ENCODE results near the gene TNFAIP1.

The TNFAIP1 gene

DNA sequence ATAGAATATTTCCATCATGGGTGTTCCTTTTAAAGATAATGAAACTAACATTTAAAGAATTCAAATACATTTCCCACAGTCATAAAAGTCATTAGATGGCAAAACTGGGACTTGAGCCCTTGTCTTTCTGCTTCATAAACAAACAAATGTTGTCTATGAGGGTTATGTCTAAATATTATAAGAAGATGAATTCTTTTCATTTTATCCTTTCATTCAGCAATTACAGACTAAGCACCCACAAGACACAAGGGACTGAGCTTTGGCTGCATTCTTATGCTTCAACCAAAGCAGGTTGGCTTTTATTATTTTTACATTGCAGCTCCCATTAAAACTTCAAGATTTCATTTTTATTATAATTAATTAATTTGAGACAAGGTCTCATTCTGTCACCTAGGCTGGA lies 50.8 kb downstream of the TNFAIP1 start:
- no peak for DNase-seq (ENCODE audit: low spot score)
- TF ChIP-seq, protein P1, sequence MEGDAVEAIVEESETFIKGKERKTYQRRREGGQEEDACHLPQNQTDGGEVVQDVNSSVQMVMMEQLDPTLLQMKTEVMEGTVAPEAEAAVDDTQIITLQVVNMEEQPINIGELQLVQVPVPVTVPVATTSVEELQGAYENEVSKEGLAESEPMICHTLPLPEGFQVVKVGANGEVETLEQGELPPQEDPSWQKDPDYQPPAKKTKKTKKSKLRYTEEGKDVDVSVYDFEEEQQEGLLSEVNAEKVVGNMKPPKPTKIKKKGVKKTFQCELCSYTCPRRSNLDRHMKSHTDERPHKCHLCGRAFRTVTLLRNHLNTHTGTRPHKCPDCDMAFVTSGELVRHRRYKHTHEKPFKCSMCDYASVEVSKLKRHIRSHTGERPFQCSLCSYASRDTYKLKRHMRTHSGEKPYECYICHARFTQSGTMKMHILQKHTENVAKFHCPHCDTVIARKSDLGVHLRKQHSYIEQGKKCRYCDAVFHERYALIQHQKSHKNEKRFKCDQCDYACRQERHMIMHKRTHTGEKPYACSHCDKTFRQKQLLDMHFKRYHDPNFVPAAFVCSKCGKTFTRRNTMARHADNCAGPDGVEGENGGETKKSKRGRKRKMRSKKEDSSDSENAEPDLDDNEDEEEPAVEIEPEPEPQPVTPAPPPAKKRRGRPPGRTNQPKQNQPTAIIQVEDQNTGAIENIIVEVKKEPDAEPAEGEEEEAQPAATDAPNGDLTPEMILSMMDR (IDR thresholded peaks at IDR 0.05; ENCODE audit: borderline replicate concordance, control extremely low read depth, extremely low read depth, insufficient read depth, missing control alignments) = no peak
- in situ Hi-C loops (cut with MboI; ENCODE audit: low sequenced_read_pairs, unreplicated experiment) = no loop called here

GRCh38 chr17:28388106-28388505 lies 52.5 kb downstream of the TNFAIP1 start:
- DNase-seq (ENCODE audit: low spot score) = no peak
- TF ChIP-seq, protein P1 (IDR thresholded peaks at IDR 0.05; ENCODE audit: borderline replicate concordance, control extremely low read depth, extremely low read depth, insufficient read depth, missing control alignments) = no peak
- in situ Hi-C loops (cut with MboI; ENCODE audit: low sequenced_read_pairs, unreplicated experiment) = no loop called here

GRCh38 chr17:28390141-28390540 lies 54.6 kb downstream of the TNFAIP1 start:
- in situ Hi-C loops (cut with MboI; ENCODE audit: low sequenced_read_pairs, unreplicated experiment) = no loop called here
- TF ChIP-seq, protein P1 (IDR thresholded peaks at IDR 0.05; ENCODE audit: borderline replicate concordance, control extremely low read depth, extremely low read depth, insufficient read depth, missing control alignments) = no peak
- no peak for DNase-seq (ENCODE audit: low spot score)

GRCh38 chr17:28390563-28390962 lies 55.0 kb downstream of the TNFAIP1 start:
- DNase-seq (ENCODE audit: low spot score) = no peak
- in situ Hi-C loops (cut with MboI; ENCODE audit: low sequenced_read_pairs, unreplicated experiment) = no loop called here
- TF ChIP-seq, protein P1 (IDR thresholded peaks at IDR 0.05; ENCODE audit: borderline replicate concordance, control extremely low read depth, extremely low read depth, insufficient read depth, missing control alignments) = no peak

DNA sequence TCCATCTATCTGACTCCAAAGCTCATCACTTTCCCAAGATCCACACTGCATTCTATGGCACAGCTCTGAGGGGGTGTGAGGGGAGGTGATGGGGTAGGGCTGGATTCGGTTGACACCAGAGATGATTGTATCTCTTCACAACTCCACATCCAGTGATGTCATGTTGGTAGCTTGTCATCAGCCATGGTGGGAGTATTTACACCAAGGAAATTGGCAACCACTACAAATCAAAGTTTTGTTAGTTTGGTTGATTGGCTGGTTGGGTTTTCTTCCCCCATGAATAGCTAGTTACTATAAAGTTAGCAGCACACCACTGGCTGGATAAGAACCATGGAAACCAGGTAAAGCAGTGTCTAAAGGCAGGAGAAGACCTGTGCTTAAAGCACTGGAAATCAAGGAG lies 55.4 kb downstream of the TNFAIP1 start:
- DNase-seq (ENCODE audit: low spot score) = no peak
- TF ChIP-seq, protein P1 (IDR thresholded peaks at IDR 0.05; ENCODE audit: borderline replicate concordance, control extremely low read depth, extremely low read depth, insufficient read depth, missing control alignments) = no peak
- in situ Hi-C loops (cut with MboI; ENCODE audit: low sequenced_read_pairs, unreplicated experiment) = no loop called here

GRCh38 chr17:28391401-28391800 lies 55.8 kb downstream of the TNFAIP1 start:
- no peak for DNase-seq (ENCODE audit: low spot score)

More at GRCh38 chr17:28391401-28391800, 55.8 kb downstream of the TNFAIP1 start:
- TF ChIP-seq, protein P1 (IDR thresholded peaks at IDR 0.05; ENCODE audit: borderline replicate concordance, control extremely low read depth, extremely low read depth, insufficient read depth, missing control alignments) = no peak
- in situ Hi-C loops (cut with MboI; ENCODE audit: low sequenced_read_pairs, unreplicated experiment) = no loop called here
